Measurements from ENCODE around the gene CHRNB4.

- no peak for TF ChIP-seq CTCF (IDR thresholded peaks at IDR 0.05; ENCODE audit: low read depth, low read length, poor library complexity, severe bottlenecking)
- TF ChIP-seq EZH2phosphoT487 (IDR thresholded peaks at IDR 0.05; ENCODE audit: borderline replicate concordance, low read length), result no peak
Observed at GRCh38 chr15:78620021-78620526, 20.9 kb downstream of the CHRNB4 start.
